GM21717 (cell line): Measurements from ENCODE around the gene PPP1R14C.
"Not testable (repeated sequence)": the region's sequence is repeated elsewhere in the genome, so short reads cannot be mapped to it uniquely, and the experiment has no call there.

Experiments used
- ATAC-seq: cut with Tn5 transposase; IDR thresholded peaks from one replicate; pipeline ENCODE4 v1.9.1; 2021; ENCODE audit warnings: mild to moderate bottlenecking, moderate library complexity; ENCODE audit not compliant: unreplicated experiment

Gene PPP1R14C

GRCh38 chr6:150137711-150138110, 5.1 kb upstream of the PPP1R14C start:
- not testable (repeated sequence) for ATAC-seq

GRCh38 chr6:150138638-150139037, 4.2 kb upstream of the PPP1R14C start:
- no peak for ATAC-seq

GRCh38 chr6:150139533-150139932, 3.3 kb upstream of the PPP1R14C start:
- ATAC-seq, result no peak

DNA sequence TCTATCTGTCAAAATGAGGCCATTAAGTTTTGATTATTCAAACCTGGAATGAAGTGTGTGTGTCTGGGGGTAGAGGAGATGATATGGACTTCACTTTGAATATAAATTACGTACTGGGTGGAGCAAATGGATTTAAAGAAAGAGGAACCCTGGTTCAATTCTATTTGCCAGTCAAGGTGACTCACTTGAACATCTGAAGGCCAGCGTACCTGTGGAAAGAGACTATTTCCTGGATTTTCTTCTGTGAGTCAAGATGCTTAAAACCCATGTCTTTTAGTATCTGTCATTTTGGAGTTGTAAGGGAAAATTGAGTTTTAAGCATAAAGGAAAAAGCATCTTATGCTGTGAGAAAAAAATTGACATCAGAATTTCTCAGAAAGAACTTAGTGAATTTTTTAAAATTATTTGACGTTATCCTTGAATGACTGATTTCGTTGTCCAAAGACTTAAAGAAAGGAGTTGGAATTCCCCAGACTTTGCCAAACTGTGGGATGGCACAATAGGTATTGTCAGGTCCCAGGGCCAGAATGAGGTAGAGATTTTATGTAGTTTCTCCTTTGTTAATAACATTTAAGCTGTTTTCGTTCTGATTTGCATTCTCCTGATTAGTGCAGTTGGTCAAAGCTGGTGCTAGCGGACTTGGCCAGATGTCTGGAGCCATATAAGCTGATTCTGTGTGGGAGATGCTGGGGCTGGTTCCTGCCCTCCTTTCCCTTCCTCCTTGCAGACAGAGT, 2.4 kb upstream of the PPP1R14C start:
- ATAC-seq, result no peak

DNA sequence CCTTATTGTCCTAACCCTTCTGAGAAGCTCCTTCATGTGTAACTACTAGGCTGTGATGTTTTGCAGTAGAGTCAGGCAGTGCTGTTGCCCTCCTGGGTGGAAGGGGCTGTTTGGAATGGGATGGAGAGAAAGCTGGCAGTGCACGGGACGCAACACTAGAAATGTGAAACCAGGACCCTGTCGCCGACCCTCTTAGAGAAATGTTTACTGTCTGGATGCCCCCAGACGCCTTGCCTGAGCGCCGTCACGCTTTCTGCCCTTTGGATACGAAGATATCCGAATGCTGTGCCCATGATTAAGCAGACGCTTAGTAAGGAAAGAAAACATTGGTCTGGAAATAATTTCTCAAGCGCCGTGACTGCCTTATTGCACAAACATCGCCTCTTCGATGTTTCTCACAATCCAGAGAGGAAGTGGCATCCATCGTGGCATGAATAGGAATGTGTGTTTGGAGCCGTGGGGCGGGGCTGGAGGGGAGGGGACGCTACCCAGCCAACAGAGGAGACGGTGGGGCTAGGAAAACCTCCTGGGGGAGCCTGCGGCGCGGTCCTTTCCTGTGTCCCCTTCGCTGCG, 661 bp upstream of the PPP1R14C start:
- ATAC-seq, result no peak

- ATAC-seq, result no peak
Observed at GRCh38 chr6:150143516-150144293, 861 bp downstream of the PPP1R14C start.

GRCh38 chr6:150144294-150144868, 1.5 kb downstream of the PPP1R14C start:
- no peak for ATAC-seq

DNA sequence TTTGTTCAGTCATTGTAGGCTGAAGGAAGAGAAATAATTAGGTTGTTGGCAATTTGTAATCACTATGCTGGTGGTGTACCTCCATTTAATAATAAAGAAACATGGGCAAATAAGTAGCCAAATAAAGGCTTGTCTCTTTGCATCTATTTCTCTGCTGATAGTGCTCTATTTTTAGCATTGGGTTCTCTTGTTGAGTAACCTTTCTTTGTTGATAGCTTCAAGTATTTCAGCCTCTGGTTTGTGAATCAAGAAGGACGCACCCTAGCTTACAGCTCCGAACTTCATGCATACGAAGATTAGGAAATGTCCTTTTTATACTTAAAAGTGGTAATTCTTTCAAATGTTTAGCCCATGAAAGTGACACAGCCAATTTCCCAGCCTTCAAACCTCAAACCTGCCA, 2.6 kb downstream of the PPP1R14C start:
- no peak for ATAC-seq

- ATAC-seq, result no peak
Observed at GRCh38 chr6:150145830-150146229, 3.0 kb downstream of the PPP1R14C start.

DNA sequence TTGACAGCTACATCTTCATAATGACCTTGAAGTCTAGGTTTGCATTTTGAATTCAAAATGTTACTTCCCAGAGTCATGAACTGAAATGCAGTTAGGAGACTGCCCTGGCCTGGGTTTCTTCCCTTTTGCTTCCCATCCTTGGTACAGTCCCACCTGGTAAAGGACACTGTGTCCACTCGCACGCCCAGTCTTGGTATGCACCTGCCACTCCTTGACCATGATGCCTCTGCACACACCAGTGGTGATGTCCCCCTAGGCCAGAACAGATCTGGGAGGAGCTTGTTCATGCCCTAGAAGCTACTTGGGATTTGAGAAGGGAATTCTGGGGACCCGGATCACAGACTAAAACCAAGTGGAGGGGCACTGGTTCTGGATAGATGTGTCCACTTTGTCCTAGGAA, 3.6 kb downstream of the PPP1R14C start:
- ATAC-seq, result no peak

DNA sequence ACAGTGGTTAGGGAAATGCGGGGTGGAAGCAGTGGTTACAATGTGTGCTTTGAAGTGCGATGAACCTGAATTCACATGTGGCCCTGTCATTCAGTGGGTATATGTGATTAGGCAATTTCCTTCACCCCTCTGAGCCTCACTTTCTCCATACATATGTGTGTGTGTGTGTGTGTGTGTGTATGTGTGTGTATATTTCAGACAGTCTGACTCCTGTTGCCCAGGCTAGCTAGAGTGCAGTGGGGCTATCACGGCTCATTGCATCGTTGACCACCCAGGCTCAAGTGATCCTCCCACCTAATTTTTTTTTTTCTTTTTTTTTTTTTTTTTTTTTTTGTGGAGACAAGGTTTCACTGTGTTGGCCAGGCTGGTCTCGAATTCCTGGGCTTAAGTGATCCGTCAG, 6.3 kb downstream of the PPP1R14C start:
- no peak for ATAC-seq

GRCh38 chr6:150150458-150150820, 7.6 kb downstream of the PPP1R14C start:
- no peak for ATAC-seq

DNA sequence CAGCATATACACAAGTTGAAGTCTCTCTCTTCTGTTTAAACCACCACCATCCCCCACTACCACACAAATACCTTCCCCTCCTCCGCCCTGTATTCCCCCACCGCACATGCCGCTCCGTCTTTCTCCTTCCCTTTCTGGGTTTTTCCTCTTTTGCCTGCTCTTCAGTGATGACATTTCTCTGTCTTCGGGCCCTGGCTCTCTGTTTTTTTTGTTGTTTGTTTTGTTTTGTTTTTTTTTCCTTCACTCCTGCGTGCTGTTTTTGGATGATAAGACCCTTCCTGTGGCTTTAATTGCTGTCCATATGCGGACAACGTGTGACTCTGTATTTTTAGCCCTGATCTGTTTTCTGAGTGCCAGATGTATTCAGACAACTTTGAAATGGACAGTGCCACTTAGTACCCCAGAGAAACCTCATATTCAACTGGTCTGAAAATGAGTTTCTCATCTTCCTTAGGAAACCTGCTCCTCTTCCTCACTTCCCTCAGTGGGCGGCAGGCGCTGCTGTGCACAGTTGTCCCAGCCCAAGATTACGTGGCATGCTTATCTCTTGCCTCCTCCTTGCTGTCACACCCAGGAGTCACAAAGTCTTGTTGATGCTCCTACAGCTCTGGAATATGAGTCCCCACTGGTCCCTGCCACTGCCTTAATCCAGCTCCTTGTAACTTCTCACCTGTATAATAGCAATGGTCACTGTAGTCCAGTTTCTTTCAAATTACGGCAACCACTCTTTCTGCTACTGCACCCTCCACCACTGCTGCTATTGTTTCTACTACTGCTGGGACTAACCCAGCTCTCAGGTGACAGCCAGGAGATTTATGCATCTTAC, 8.2 kb downstream of the PPP1R14C start:
- no peak for ATAC-seq

DNA sequence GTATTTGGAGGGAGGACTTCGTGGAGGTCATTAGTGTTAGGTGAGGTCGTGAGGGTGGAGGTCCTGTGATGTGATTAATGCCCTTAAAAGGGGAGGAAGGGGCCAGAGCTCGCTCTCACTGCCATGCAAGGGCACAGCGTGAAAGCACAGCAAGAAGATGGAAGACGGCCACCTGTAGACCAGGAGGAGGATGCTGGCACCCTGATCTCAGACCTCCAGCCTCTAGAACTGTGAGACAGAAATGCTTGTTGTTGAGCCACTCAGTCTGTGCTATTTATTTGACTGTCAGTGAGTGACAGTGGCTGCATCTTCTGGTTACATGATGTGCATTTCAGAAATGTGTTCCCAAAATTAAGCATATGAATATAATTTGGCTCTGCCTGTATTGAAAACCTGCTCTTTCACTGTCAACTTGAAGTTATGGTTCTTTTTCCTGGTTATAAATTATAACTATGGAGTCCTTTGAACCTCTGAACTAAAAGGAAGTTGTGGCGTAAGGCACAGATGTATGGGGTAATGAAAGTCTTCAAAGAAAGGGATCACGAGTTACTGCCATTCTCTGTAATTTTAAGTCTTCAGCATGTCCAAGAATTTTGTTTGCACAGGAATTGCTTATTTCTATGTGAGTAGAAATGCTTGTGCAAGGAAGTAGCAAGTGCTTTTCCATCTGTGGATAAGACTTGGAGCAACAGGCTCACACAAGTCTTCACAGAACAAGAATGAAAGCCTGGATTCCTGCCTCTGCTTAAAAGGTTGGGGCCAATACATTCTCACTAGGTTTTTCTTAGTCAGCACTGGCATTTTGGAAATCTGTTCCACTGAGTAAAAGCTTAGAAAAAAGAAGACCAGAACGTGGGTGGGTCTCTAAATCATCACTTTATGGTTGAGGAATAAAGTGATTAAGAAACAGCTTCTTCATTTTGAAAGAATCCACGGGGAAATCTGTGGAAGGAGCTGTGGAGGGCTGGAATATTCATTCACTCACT, 10.3 kb downstream of the PPP1R14C start:
- no peak for ATAC-seq

DNA sequence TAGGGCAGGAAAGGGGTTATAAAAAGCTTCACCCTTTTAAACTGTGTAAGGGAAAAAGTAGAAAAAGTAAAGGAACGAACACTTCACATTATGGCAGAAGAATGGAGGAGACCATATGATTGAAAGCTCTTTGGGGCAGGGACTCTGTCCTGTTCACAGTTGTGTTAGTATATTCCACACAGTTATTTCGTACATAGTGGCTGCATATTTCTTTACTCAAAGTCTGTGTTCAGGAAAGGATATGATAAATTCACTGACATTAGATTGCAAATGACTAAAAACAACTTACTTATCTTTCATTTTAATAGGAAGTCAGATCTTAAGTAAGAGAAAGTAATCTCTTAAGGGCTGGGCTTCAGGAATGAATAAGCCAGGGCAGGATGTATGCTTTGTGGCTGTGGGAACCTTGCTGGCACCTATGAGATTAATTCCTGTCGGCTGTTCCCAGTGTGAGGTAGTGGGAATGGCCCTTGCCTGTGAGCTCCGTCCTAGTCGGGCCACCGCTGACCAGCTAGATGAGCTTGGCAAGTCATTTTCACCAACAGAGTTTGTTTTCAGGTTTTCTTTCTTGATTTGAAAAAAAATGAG, 11.2 kb downstream of the PPP1R14C start:
- ATAC-seq, result no peak

- ATAC-seq, result no peak
Observed at GRCh38 chr6:150156460-150156859, 13.6 kb downstream of the PPP1R14C start.

- no peak for ATAC-seq
Observed at GRCh38 chr6:150157081-150157480, 14.2 kb downstream of the PPP1R14C start.

DNA sequence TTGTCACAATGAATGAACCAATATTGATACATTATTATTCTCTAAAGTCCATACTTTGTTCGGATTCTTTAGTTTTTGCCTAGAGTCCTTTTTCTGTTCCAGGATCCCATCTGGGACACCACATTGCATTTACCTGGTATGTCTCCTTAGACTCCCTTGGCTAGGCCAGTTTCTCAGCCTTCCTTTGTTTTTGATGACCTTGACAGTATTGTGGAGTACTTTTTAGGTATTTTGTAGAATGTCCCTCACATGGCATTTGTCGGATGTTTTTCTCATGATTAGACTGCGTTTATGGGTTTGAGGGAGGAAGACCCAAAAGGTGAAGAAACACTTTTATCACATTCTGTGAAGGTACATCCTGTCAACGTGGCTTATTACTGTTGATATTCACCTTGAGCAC, 16.9 kb downstream of the PPP1R14C start:
- no peak for ATAC-seq

- ATAC-seq, result no peak
Observed at GRCh38 chr6:150163970-150164369, 21.1 kb downstream of the PPP1R14C start.
